Left lung (tissue), 10 donors: ENCODE data around the gene KCNG1. TPM values are rescaled to one million over a fixed set of nuclear protein-coding genes. Genes with fewer than 3 reads are reported as not detected.

Experiments used
- ATAC-seq: fragments of 200-7000 bp; cut with Tn5 transposase; one replicate; pipeline ENCODE4 v1.9.1; 2020; ENCODE audit warnings: moderate library complexity
- DNase-seq, 4 donors: peaks; one replicate each; pipeline ENCODE4 v3.0.0-alpha.2; 2013 to 2020
- H3K27ac ChIP-seq, 2 donors: fragments of 200-600 bp; sonication (generic) in 1 of 2; one replicate each; pipeline versions ENCODE4 v1.5.0 to v1.8.0; 2020 to 2021
- H3K27me3 ChIP-seq, 2 donors: fragments of 200-600 bp; sonication (generic) in 1 of 2; one replicate each; pipeline versions ENCODE4 v1.5.0 to v1.8.0; 2020 to 2021
- H3K36me3 ChIP-seq, 2 donors: fragments of 200-600 bp; sonication (generic) in 1 of 2; one replicate each; pipeline versions ENCODE4 v1.5.0 to v1.8.0; 2020 to 2021
- H3K4me1 ChIP-seq, 2 donors: fragments of 200-600 bp; one replicate each; pipeline ENCODE4 v1.8.0; 2021
- H3K4me3 ChIP-seq, 2 donors: fragments of 200-600 bp; sonication (generic) in 1 of 2; one replicate each; pipeline versions ENCODE4 v1.5.0 to v1.8.0; 2020 to 2021; ENCODE audit warnings: mild to moderate bottlenecking in 1 of 2
- H3K9me3 ChIP-seq, 2 donors: fragments of 200-600 bp; sonication (generic) in 1 of 2; one replicate each; pipeline versions ENCODE4 v1.5.0 to v1.8.0; 2020 to 2021
- CTCF ChIP-seq, 2 donors: fragments of 200-600 bp; sonication (generic) in 1 of 2; IDR thresholded peaks; one replicate each; pipeline versions ENCODE4 v1.5.0 to v1.8.0; 2021; ENCODE audit warnings: antibody characterized with exemption in 2 of 2
- intact Hi-C, 2 donors: fragments of 100-400 bp; cut with DNase I; formaldehyde crosslinking; loops; one replicate each; pipeline versions ENCODE4 v1.11.2 to v1.14.2; 2022
- polyA plus RNA-seq, 6 donors: library from polyadenylated mRNA; unstranded; fragments of 120-200 nt; gene quantifications; one replicate each; pipeline ENCODE4 v1.2.1, GENCODE V29; 2013; ENCODE audit not compliant: insufficient read length in 6 of 6
- total RNA-seq, 2 donors: library from RNA; stranded (reverse); fragmentation: NEBNext Ultra II Directional; extraction: Animal tissue kit (Norgen Biotek cat#: 25700); gene quantifications; one replicate each; pipeline ENCODE4 v1.2.1, GENCODE V29; 2021
- donor health status: DM: no; HTN: yes; CAD: no.
- donor health status: DM: no; HTN: no; CAD: no.

KCNG1 gene
- total and polyA plus RNA-seq, 8 donors, result 0.31 to 1.5 (median 0.62) TPM

DNA sequence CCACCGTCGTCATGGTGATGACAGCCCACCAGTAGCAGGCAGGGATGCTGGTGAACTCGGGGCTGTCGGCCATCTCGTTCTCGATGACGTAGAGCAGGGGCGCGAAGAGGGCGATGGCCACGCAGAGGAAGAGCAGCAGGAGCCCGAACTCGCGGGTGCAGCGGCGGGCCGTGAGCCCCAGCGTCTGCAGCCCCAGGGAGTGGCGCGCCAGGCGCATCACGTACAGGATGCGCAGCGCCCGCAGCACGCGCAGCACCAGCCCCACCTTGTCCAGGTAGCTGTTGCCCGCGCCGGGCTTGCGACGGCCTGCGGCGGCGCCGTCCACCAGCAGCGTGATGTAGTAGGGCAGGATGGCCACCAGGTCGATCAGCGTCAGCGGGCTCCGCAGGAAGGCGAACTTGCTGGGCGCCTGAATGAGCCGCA is 18.6 kb downstream of the KCNG1 start:
- no peak for TF ChIP-seq CTCF (IDR thresholded peaks at IDR 0.05)
- Histone ChIP-seq H3K4me3 (no peak overlapping the region), H3K36me3 (no peaks in the 10 kb centered on the region), H3K4me1 (no peaks in the 10 kb centered on the region), H3K27ac (no peak overlapping the region), H3K9me3 (no peaks in the 10 kb centered on the region), H3K27me3 (peaks cover 0 to 50% of the 10 kb centered on the region in 2 donors)
- intact Hi-C loops, result no loop called here
- DNase-seq (no peak), ATAC-seq (no peak)

DNA sequence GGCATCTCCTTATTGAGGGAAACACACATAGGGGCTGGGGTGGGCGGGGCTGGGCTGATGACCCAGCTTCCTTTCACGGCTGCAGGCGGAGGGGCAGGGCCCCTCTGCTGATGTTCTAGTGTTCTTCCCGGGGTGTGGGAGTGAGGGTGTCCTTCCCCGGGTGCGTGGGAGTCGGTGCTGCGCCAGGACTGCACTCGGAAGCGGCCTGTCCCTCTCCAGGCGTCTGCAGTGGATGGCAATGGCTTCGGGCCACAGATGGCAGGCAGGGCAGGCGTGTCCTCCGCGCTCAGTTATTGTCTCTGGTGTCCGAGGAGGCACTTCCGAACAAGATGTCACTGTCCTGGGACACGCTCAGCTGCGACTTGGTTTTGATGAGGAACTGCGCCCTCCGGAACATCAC is 19.2 kb downstream of the KCNG1 start:
- no peak overlapping the region for H3K27ac ChIP-seq
- no peaks in the 10 kb centered on the region for H3K4me1 ChIP-seq
- no peak for DNase-seq
- TF ChIP-seq CTCF (IDR thresholded peaks at IDR 0.05), result no peak
- H3K27me3 ChIP-seq, result peaks cover 0 to 46% of the 10 kb centered on the region in 2 donors
- no peak for ATAC-seq
- no peak overlapping the region for H3K4me3 ChIP-seq
- no peaks in the 10 kb centered on the region for H3K36me3 ChIP-seq
- no peaks in the 10 kb centered on the region for H3K9me3 ChIP-seq
- intact Hi-C loops, result no loop called here

GRCh38 chr20:51002633-51003032 is 20.3 kb downstream of the KCNG1 start:
- H3K36me3 ChIP-seq, result no peaks in the 10 kb centered on the region
- no peak for TF ChIP-seq CTCF (IDR thresholded peaks at IDR 0.05)
- DNase-seq (no peak), ATAC-seq (no peak)
- intact Hi-C loops, result no loop called here
- no peak overlapping the region for H3K27ac ChIP-seq
- H3K4me1 ChIP-seq, result no peaks in the 10 kb centered on the region
- no peak overlapping the region for H3K4me3 ChIP-seq
- H3K27me3 ChIP-seq, result peaks cover 0 to 53% of the 10 kb centered on the region in 2 donors
- H3K9me3 ChIP-seq, result no peaks in the 10 kb centered on the region

DNA sequence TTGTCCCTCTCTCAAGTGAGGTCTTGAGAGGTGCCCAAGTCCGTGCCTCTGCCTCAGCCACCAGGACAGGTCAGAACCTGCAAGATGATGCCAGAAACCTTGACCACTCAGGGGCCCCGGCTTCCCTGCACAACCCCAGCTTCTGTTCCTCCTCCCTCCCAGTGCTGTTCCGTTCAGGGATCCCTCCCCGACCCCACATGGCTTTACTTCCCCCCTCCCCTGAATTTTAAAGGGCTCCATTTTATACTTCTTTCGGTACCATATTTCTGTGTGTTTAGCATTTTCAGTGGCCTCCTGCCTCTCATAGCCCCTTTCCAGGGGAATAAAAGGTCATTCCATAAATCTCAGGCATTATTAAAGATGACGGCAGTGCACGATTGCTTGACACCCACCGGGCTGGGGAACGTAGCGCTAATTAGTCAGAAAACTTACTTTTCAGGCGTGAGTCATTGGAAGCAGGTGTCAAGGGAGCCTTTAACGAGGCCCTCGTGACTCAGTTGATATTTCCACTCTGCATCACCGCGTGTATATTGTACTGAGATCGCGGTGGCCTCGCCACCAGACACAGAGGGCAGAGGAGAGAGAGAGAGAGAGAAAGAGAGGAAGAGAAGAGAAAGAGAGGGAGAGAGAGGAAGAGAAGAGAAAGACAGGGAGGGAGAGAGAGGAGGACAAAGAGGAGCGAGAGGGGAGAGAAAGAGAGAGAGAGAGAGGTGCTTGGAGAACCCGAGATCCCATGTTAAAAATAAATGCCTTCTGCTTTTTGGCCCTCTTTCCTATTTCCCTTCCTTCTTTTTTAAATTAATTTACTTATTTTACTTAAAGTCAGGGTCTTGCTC is 21.3 kb downstream of the KCNG1 start:
- intact Hi-C loops, result no loop called here
- no peaks in the 10 kb centered on the region for H3K9me3 ChIP-seq
- ATAC-seq (no peak), DNase-seq (no peak)
- H3K27ac ChIP-seq, result no peak overlapping the region
- peaks cover 0 to 60% of the 10 kb centered on the region in 2 donors for H3K27me3 ChIP-seq
- no peak for TF ChIP-seq CTCF (IDR thresholded peaks at IDR 0.05)
- H3K36me3 ChIP-seq, result no peaks in the 10 kb centered on the region
- no peak overlapping the region for H3K4me3 ChIP-seq
- no peaks in the 10 kb centered on the region for H3K4me1 ChIP-seq

DNA sequence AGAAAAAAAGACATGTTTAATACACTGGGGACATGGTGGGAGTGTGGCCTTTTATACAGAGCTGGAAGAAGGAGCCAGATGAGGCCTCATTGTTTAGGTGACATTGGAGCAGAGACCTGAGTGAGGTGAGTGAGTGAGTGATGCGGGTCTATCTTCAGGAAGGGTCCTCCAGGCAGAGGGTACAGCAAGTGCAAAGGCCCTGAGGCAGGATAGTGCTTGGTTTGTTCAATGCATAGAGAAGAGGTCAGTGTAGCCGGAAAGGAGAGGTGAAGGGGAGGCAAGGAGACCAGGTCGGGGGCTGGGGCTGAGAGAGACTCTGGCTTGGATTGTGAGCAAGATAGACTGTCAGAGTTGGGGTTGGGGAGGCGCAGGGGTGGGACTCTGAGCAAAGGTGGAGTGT is 23.6 kb downstream of the KCNG1 start:
- no peak overlapping the region for H3K4me3 ChIP-seq
- no peak for TF ChIP-seq CTCF (IDR thresholded peaks at IDR 0.05)
- H3K27ac ChIP-seq, result no peak overlapping the region
- H3K36me3 ChIP-seq, result no peaks in the 10 kb centered on the region
- ATAC-seq (no peak), DNase-seq (no peak)
- H3K9me3 ChIP-seq, result no peaks in the 10 kb centered on the region
- H3K4me1 ChIP-seq, result no peaks in the 10 kb centered on the region
- intact Hi-C loops, result loop anchor here in 1 of 2 donors (5.0 kb wide), 1 partner anchor 298 kb away; no protein-coding TSS in a partner anchor
- peaks cover 0 to 50% of the 10 kb centered on the region in 2 donors for H3K27me3 ChIP-seq
